Breast epithelium (tissue), 3 donors: ENCODE results near the gene CBX5.

ENCODE experiments used
- POLR2A ChIP-seq: fragments of 450-650 bp; IDR thresholded peaks from one replicate; pipeline ENCODE4 v1.6.1; 2016; ENCODE audit warnings: antibody characterized with exemption, mild to moderate bottlenecking, moderate library complexity
- TF ChIP-seq, protein P1 (sequence below), 3 donors: fragments of 450-650 bp; IDR thresholded peaks; one replicate each; pipeline ENCODE4 v1.5.1; 2016 to 2017; ENCODE audit warnings: antibody characterized with exemption in 3 of 3, mild to moderate bottlenecking in 3 of 3, moderate library complexity in 3 of 3

DNA sequence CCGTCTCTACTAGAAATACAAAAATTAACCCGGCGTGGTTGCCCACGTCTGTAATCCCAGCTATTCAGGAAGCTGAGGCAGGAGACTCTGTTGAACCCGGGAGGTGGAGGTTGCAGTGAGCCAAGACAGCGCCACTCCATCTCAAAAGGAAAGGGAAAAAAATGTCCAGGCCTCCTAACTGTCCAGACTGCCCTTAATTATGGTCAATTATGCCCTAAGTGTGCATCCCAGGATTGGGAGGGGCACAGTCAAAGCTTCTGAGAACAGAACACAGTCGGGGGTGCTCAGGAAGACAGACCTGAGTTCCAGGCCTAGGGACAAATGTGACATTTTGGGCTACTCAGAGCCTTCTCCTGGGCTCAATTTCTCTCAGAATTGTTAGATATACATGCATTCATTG is 59.4 kb downstream of the CBX5 start:
- TF ChIP-seq, protein P1, sequence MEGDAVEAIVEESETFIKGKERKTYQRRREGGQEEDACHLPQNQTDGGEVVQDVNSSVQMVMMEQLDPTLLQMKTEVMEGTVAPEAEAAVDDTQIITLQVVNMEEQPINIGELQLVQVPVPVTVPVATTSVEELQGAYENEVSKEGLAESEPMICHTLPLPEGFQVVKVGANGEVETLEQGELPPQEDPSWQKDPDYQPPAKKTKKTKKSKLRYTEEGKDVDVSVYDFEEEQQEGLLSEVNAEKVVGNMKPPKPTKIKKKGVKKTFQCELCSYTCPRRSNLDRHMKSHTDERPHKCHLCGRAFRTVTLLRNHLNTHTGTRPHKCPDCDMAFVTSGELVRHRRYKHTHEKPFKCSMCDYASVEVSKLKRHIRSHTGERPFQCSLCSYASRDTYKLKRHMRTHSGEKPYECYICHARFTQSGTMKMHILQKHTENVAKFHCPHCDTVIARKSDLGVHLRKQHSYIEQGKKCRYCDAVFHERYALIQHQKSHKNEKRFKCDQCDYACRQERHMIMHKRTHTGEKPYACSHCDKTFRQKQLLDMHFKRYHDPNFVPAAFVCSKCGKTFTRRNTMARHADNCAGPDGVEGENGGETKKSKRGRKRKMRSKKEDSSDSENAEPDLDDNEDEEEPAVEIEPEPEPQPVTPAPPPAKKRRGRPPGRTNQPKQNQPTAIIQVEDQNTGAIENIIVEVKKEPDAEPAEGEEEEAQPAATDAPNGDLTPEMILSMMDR (IDR thresholded peaks at IDR 0.05): no peak
- TF ChIP-seq POLR2A: no peak
